Measurements from ENCODE around the gene PLCB3. TPM values are rescaled to one million over a fixed set of nuclear protein-coding genes. Genes with fewer than 3 reads are reported as not detected.
A peak's percentile ranks its signal among the peaks of the same experiment; 100 is the strongest.

PLCB3 gene
- total and polyA plus RNA-seq, 2 of the 13 experiments (the other 11 are each of a cell fraction or from before 2014, with no cell fraction given), result 7.5 to 13.8 TPM

DNA sequence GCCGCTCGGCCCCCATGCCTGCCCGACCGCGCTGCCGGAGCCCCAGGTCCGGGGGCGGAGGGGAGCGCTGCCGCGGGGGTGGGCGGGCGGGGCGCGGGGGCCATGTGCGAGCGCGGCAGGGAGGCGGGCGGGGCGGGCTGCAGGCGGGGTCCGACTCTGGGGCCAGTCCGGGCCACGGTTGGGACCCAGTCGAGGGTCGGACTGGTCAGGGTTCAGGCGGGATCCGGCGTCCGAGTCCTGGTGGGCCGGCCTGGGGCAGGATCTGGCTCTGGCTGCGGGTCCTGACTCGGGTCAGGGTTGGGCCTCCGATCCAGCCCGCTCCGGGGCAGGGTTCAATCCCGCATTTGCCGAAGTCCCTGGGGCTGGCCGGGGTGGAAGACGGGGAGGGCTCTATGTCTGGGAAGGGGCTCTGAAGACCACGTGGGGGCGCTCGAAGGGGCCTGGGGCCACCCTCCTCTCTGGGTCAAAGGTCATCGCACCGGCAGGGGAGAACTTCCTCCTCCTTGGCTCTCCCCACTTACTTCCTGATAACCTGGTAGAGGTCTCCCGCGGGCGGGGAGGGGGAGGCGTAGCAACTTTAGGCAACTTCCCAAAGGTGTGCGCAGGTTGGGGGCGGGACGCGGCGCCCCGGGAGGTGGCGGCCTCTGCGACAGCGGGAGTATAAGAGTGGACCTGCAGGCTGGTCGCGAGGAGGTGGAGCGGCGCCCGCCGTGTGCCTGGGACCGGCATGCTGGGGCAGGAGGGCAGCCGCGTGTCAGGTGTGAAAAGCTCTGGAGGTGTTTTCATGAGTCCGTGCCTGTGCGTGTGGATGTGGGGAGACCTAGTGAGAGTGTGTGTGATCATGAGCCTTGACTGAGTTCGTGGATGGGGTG is 54.6 kb downstream of the PLCB3 start (continued):
- TF ChIP-seq, protein P1, sequence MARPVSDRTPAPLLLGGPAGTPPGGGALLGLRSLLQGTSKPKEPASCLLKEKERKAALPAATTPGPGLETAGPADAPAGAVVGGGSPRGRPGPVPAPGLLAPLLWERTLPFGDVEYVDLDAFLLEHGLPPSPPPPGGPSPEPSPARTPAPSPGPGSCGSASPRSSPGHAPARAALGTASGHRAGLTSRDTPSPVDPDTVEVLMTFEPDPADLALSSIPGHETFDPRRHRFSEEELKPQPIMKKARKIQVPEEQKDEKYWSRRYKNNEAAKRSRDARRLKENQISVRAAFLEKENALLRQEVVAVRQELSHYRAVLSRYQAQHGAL (CRISPR knock-in tag; IDR thresholded peaks at IDR 0.05; ENCODE audit: not compliant biosample characterization), result no peak
- TF ChIP-seq, protein P2, sequence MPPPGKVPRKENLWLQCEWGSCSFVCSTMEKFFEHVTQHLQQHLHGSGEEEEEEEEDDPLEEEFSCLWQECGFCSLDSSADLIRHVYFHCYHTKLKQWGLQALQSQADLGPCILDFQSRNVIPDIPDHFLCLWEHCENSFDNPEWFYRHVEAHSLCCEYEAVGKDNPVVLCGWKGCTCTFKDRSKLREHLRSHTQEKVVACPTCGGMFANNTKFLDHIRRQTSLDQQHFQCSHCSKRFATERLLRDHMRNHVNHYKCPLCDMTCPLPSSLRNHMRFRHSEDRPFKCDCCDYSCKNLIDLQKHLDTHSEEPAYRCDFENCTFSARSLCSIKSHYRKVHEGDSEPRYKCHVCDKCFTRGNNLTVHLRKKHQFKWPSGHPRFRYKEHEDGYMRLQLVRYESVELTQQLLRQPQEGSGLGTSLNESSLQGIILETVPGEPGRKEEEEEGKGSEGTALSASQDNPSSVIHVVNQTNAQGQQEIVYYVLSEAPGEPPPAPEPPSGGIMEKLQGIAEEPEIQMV (CRISPR knock-in tag; IDR thresholded peaks at IDR 0.05; ENCODE audit: low read depth), result no peak
- TF ChIP-seq, protein P3, sequence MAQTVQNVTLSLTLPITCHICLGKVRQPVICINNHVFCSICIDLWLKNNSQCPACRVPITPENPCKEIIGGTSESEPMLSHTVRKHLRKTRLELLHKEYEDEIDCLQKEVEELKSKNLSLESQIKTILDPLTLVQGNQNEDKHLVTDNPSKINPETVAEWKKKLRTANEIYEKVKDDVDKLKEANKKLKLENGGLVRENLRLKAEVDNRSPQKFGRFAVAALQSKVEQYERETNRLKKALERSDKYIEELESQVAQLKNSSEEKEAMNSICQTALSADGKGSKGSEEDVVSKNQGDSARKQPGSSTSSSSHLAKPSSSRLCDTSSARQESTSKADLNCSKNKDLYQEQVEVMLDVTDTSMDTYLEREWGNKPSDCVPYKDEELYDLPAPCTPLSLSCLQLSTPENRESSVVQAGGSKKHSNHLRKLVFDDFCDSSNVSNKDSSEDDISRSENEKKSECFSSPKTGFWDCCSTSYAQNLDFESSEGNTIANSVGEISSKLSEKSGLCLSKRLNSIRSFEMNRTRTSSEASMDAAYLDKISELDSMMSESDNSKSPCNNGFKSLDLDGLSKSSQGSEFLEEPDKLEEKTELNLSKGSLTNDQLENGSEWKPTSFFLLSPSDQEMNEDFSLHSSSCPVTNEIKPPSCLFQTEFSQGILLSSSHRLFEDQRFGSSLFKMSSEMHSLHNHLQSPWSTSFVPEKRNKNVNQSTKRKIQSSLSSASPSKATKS (CRISPR knock-in tag; IDR thresholded peaks at IDR 0.05), result no peak
- TF ChIP-seq GABPA (IDR thresholded peaks at IDR 0.05; ENCODE audit: low read depth, low read length) (no peak), GABPA (CRISPR knock-in tag; IDR thresholded peaks at IDR 0.05; ENCODE audit: low read depth) (peak; percentile 80), KAT8 (CRISPR knock-in tag; IDR thresholded peaks at IDR 0.05) (peak; percentile 76), SMARCE1 (IDR thresholded peaks at IDR 0.05; ENCODE audit: borderline replicate concordance) (no peak), HNRNPUL1 (IDR thresholded peaks at IDR 0.05; ENCODE audit: low read depth, low read length) (no peak), ZNF460 (CRISPR knock-in tag; IDR thresholded peaks at IDR 0.05; ENCODE audit: borderline replicate concordance) (no peak), NFKBIZ (CRISPR knock-in tag; IDR thresholded peaks at IDR 0.05) (no peak), CCAR2 (optimal IDR thresholded peaks at IDR 0.05; ENCODE audit: low read depth, low read length) (no peak), SALL2 (CRISPR knock-in tag; IDR thresholded peaks at IDR 0.05) (peak; percentile 28; the same call in 1 of the 2 replicates), SNAPC2 (CRISPR knock-in tag; IDR thresholded peaks at IDR 0.05) (no peak), ZBTB21 (CRISPR knock-in tag; IDR thresholded peaks at IDR 0.05) (no peak), DNMT3B (CRISPR knock-in tag; conservative IDR thresholded peaks at IDR 0.05) (no peak; the same call in 1 of the 2 replicates), NR2F1 (CRISPR knock-in tag; IDR thresholded peaks at IDR 0.05) (peak; percentile 50 to 85; a peak in 3 of 4 replicates), BHLHE40 (IDR thresholded peaks at IDR 0.05; ENCODE audit: low read length) (no peak)
- TF ChIP-seq, protein P4, sequence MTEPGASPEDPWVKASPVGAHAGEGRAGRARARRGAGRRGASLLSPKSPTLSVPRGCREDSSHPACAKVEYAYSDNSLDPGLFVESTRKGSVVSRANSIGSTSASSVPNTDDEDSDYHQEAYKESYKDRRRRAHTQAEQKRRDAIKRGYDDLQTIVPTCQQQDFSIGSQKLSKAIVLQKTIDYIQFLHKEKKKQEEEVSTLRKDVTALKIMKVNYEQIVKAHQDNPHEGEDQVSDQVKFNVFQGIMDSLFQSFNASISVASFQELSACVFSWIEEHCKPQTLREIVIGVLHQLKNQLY (CRISPR knock-in tag; IDR thresholded peaks at IDR 0.05), result no peak
- TF ChIP-seq, protein P5, sequence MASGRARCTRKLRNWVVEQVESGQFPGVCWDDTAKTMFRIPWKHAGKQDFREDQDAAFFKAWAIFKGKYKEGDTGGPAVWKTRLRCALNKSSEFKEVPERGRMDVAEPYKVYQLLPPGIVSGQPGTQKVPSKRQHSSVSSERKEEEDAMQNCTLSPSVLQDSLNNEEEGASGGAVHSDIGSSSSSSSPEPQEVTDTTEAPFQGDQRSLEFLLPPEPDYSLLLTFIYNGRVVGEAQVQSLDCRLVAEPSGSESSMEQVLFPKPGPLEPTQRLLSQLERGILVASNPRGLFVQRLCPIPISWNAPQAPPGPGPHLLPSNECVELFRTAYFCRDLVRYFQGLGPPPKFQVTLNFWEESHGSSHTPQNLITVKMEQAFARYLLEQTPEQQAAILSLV (CRISPR knock-in tag; IDR thresholded peaks at IDR 0.05; ENCODE audit: borderline replicate concordance), result no peak
- TF ChIP-seq, protein P6, sequence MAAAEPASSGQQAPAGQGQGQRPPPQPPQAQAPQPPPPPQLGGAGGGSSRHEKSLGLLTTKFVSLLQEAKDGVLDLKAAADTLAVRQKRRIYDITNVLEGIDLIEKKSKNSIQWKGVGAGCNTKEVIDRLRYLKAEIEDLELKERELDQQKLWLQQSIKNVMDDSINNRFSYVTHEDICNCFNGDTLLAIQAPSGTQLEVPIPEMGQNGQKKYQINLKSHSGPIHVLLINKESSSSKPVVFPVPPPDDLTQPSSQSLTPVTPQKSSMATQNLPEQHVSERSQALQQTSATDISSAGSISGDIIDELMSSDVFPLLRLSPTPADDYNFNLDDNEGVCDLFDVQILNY (CRISPR knock-in tag; conservative IDR thresholded peaks at IDR 0.05), result no peak
- TF ChIP-seq, protein P7, sequence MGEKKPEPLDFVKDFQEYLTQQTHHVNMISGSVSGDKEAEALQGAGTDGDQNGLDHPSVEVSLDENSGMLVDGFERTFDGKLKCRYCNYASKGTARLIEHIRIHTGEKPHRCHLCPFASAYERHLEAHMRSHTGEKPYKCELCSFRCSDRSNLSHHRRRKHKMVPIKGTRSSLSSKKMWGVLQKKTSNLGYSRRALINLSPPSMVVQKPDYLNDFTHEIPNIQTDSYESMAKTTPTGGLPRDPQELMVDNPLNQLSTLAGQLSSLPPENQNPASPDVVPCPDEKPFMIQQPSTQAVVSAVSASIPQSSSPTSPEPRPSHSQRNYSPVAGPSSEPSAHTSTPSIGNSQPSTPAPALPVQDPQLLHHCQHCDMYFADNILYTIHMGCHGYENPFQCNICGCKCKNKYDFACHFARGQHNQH (CRISPR knock-in tag; IDR thresholded peaks at IDR 0.05), result peak; percentile 42; the same call in 1 of the 2 replicates
